Measurements from ENCODE around the gene SOX8.

Gene SOX8

DNA sequence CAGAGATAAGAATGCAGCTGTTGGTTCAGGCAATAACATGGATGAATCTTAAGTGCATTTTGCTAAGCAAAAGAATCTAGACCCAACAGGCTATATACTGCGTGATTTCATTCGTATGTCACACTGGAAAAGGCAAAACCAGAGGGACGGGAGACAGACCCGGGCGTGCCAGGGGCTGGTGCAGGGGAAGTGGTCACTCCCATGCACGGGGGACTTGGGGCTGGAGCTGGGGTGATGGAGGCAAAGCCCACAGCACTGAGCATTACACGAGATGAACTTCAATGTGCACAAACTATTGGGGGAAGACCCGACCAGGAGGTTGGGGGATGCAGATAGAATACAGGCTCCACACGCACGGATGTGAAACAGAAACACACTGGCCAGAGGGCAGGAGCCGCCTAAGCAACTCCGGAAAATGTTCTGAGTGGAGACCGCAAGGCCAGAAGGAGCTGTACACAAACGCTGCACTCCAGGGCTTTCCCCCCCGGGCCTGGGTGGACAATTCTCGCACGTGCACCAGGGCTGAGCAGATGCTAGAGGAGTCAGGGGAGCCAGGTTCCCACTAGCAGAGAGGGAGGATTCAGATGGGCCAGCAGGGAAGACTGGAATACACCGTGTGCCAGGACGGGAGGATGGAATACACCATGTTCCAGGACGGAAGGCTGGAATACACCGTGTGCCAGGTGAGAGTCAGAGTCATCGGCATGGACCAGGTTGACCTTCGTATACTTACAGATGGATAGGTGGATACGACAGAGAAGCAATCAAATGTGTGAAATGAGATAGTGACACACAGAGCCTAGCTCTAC lies 22.1 kb upstream of the SOX8 start:
- DNase-seq, result no peak

DNA sequence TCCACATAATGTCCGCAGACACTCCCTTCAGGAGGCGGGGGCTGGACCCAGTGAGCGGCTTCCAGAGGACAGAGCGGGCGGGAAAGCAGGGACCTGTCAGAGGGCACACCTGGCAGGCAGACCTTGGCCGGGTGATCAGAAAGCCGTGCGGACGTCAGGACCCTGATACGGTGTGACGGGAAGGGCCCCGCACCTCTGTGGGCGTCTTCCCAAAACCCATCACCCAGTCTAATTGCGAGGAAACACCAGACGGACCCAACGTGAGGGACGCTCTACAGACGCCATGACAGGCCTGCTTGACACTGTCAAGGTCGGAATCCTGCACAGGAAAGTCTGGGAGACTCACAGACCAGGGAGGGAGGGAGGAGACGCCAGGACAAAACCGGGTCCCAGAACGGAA lies 19.2 kb upstream of the SOX8 start:
- DNase-seq, result no peak

DNA sequence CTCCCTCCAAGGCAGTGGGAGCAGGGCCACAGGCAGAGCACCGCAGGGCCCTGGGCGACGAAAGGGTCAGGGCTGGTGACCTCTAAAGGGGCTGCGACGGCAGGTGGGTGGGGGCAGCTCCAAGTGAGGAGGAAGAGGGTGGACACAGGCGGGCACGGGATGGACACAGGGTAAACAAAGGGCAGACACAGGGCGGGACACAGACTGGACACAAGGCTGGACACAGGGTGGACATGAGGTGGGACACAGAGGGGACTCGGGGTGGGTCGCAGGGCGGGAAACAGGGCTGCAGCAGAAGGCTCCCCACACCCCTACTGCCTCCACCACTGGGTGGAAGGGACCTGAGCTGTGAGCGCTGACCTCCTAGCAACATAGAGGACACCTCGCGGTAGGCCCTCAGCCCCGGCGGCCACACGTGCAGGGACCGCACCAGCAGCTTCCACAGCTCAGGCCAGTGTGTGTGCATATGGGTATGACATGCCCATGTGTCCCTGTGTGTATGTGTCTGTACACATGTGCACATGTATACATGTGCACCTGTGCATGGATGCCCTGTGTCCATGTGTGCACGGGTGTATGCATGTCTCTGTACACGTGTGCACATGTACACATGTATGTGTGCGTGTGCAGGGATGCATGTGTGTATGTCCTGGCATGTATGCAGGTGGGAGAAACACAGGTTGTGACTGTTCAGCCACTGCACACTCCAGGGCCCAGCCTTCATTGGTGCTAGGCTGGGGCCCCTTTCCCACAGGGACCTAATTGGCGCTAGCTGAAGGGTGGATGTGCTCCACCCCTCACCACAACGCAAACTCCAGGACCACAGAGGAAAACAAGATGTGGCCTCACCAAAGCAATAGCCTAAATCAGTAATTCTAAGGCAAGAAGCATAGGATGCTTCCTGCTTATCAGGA lies 18.4 kb upstream of the SOX8 start:
- DNase-seq, result no peak

DNA sequence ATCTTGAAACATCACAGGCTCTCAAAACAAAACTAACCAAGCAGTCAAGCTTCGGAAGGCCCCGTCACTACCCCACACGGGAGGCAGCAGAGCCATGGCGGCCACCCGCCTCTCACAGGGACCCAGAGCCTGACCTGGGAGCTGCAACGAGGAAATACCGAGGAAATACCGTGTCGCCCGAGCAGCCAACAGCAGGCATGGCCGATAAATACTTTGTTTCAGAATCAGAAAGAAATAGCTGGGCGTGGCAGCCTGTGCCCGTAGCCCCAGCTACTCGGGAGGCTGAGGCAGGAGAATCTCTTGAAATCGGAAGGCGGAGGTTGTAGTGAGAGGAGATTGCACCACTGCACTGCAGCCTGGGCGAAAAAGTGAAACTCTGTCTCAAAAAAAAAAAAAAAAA lies 17.7 kb upstream of the SOX8 start:
- no peak for DNase-seq

DNA sequence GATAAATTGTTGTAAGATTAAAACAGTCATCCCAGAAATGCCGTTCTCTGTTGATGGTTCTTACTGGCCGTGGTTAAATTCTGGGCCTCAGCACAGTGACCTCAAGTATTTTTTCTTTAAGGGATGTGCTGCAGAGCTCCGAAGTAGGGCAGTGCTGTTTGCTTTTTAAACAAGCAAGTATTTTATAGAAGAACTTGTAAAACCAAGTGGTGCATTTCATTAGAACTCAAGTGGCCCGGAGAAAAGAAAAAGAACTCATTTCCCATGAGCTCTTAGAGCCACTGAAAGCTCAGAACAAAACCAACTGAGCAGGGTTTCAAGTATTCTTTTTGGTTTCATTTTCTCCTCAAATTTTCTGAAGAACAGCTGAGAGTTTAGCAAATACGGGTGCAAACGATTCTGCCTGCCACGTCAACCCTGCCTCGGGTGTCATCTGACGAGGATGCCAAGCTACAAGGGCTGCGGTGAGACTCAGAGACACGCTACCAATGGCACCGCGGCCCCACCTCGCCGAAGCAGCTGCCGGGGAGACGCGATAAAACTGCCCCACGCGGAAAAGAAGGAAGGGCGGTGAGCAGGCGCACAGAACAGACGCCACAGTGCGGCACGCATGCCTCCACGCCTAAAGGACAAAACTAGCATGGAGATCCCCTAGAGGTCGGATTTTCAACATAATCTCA lies 17.1 kb upstream of the SOX8 start:
- DNase-seq, result no peak

DNA sequence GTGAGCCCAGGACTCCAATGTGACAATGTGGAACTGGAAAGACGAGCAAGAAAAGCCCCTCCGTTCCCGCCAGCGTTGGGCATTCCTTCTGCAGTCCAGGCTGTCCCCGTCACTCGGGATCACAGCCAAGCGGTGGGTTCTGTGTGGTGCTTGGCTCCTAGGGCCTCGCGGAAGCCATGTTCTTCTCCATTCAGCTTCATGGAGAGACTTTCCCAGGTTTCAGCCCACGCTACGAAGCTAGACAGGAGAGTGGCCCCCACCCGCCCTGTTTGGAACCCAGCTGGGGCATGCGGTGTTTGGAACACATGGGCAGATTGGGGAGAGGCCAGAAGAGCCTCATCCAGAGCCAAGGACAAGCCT lies 16.6 kb upstream of the SOX8 start:
- no peak for DNase-seq

DNA sequence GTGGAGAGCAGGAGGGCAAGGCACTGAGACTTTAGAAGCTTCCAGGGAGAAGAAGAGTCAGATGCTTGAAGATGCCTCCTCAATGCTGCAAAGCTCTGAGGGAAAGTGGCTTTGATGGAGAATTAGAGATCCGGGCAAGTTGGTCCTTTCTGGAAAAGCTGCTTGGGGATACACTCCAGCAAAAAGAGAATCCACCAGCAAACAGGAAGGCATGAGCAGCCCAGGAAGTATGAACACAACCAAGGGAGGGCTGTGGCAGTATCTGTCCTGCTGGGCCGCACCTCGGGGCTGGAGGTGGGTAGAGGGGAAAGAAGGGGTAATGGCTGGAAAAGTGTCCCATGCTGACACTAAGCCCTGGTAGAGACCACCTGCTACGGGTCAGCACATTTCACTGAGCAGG lies 16.1 kb upstream of the SOX8 start:
- no peak for DNase-seq

DNA sequence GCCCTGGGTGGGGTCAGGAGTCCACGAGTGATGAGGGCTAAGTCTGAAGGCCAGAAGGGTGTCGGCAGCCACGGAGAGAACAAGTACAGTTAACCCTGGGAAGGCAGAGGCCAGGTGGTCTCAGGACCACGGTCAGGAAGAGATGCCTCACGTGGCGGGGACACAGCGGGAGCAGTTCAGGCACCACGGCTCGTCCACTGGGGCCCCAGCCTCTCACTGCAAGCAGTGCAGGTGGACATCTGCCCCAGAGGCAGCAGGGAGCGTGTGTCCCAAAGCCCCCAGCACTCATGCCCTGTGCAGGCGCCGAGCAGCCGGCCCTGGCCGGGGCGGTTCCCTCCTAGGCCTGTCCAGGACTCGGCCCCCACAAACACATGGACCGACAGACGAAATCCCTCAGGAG lies 15.5 kb upstream of the SOX8 start:
- DNase-seq, result no peak

DNA sequence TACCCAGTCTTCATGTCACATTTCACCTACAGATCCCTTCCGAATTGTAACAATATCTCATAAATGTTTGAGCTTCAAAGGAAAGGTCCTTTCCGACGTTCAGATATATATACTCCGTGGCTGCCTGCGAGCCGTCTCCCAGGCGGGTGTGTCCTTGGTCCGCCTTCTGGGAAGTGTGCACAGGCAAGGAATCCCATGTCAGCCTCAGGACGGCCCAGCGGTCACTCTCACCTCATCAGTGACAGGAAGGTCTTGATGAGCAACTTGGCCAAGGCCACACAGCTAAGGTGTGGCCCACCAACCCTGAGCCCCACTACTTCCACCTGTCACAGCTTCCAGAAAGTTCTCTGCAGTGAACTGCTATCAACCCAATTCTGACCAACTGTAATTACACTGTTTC lies 15.1 kb upstream of the SOX8 start:
- DNase-seq, result no peak

DNA sequence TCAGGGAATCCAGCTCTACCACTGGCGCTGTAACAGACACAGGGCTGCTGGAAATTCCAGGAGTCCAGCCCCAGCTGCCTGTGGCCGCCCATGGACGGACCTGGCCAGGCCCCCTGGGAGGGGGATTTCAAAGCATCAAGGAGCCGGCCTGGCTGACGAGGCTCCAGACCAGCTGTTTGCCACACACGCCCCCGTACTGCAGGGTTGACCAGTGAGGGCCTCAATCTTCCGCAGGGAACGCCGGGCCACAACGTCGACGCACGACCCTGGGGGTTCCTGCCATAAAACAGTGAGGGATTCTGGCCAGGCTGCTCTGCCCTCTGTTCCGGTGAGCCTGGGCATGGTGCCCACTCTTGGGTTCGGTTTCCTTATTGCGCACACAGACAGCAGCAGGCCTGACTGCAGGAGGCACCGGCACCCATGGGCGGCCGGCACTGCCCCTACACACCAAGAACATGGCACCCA lies 14.5 kb upstream of the SOX8 start:
- DNase-seq, result no peak

DNA sequence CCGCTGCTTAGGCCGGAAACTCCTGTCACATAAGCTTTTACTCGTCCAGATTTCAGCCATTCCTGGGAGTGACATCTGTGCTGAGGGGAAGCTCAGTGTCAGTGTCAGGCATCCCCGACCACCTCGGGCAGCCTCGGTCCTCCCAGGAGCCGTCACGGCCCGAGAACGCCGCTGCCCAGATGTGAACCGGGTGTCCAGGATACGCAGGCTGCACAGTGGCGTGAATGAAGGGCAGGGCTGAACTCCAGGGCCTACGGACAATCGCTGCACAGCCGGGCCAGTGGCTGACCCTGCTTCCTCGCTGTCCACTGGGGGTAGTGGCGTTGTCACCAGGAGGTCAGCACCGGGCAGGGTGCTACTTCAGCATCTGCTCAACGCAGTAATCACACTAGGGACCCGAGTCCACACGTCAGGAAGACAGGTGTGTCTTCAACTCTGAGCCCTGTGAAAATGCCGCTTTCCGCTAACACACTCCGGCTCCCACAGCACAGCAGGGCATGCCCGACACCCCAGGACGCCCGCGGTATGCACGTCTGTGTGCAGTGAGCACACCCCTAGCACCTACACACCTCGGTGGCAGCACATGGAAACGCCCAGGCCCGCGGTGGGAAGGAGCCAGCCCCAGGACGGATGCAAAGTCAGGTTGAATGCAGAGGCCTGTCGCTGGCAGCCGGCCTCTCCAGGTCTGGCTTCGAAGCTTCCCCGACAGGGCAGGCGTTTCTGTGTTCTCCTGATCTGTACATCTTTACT lies 13.8 kb upstream of the SOX8 start:
- no peak for DNase-seq

DNA sequence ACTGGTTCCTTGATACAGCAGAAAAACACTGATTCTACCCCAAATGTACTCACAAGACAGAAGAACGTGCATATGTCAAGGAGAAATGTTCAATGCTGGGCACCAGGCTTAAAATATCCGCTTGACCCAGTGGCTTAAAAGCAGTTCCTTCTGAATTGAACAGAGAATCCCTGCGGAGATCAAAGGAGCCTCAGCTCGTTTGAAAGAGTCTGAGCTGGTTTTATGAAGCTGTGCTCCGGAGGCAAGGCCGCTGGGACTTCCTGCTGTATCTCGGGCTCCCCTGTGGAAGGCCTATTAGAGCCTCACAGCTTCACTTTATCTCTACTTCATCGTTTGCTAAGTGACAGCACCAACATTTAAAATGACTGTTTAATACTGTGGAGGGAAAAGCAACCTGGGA lies 12.9 kb upstream of the SOX8 start:
- no peak for DNase-seq

DNA sequence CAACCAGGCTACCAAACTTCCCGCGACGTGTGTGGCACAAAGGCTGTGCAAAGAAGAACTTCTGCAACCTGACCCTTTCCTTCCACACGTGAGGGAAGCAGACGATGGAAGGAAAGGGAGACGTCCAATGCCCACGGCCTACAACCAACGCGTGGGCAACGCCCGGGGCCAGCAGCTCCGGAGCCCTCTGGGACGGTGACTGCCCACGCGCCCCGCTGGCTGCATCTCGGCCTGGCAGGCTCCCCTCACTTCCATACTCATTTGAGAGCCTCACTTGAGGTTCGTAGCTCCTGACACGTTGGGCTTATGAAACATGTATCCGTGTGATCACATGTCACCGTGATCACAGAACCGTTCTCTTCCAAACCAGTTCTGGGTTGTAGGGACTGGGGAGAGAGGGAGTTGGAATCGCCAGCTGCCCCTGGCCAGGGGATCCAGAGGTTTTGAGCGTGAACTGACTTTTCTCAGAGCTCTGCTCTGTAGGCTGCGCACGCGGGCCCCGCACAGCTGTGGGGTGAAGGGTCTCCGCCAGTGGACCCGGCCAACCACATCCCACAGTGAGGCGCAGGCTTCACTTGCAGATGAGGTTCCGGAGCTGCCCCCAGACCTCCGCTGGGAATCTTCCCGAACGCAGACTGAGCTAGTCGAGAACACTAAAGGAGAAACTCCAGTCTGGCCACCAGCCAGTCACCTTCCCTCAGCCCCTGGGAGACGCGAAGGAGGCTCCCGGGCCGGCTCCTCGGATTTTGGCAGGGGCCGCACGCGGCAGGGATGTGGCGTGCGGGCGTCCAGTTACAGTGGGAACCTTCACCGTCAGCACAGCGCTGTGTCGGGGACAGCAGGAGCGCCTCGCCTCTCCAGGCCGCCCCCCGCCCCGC lies 11.8 kb upstream of the SOX8 start:
- no peak for DNase-seq

DNA sequence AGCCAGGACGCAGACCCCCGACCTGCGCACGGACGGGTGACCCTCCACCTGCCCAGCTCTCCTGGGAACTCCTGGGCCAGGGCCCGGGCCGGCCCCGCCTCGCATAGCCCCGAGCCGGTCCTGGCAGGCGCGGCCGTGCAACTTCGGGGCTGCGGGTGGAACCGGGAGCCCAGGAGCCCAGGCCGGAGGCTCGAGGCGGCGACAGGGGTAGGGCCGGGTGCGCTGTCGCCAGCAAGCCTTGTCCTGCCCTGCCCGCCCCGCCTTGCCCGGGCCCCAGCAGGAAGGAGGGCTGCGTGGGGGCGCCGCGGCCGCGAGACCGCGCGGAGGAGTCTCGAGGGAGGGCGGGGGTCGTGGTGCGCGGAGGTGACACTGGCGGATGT lies 11.2 kb upstream of the SOX8 start:
- no peak for DNase-seq

DNA sequence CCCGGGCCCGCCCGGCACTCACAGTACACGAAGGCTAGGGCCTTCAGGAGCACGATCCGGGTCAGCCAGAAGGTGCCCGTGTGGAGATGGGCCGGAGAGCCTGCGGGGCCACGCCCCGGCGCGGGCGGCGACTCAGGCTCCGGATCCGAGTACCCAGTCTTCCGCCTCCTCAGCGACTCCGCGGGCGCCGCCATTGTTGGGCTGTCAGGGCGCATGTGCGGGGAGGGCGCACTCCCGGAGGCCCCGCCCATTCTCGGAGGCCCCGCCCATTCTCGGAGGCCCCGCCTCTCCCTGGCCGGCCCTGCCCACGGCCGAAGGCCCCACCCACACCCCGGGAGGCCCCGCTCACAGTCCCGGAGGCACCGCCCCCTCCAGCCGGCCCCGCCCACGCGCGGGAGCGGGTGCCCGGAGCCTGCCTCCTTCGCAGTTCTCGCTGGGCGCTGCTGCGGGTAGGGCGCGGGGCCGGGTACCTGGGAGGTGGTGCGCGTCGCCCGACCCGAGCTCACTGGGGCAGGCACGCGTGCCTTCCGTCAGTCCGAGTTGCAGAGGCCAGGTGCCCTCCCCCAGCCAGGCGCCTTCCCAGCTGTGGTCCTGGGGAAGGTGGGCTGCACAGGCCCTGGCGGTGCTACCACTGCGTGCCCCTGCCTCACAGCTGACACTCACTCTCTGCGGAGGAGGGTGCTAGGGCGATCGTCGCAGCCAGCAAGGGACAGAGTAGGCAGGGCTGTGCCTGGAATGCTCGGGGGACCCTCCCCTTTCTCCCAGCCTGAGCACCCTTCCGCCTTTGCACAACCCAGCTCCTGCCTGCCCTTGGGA lies 10.6 kb upstream of the SOX8 start, which contains the start of gene LMF1:
Gene LMF1 (minus strand): TSS at position 219 of the 816 bp plus-strand sequence. CDS start 4 bp downstream, at position 215.
- DNase-seq, result peak; percentile 86

DNA sequence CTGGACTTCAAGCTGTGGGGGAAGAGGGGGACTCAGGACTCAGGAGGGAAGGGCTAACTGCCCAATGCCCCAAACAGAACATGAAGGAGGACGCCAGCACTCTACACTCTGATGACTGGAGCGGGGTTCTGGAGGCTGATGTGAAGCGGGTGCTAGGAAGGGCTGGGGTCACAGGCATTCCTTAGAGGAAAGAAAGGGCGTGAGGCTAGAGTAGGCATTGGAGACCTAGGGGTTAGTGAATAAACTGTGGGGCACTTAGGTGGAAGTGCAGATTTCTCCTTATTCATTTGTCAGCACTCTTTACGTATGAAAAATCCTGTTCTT lies 10.0 kb upstream of the SOX8 start:
- DNase-seq, result no peak

DNA sequence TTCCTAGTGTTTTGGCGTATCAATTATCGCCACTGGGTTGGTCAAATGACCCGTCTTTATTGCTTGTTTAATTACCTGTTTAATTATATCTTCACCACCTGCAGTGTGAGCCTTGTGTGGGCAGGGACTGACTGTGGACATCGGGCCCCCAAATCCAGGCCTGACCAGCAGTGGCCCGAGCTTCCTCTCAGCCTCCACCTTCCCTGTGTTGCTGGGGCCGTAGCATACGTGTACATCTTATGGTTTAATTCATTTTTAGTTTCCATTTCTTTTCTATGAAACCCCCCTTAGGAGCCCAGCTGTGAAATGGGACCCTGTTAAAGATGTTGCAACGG lies 9.6 kb upstream of the SOX8 start:
- DNase-seq, result no peak

DNA sequence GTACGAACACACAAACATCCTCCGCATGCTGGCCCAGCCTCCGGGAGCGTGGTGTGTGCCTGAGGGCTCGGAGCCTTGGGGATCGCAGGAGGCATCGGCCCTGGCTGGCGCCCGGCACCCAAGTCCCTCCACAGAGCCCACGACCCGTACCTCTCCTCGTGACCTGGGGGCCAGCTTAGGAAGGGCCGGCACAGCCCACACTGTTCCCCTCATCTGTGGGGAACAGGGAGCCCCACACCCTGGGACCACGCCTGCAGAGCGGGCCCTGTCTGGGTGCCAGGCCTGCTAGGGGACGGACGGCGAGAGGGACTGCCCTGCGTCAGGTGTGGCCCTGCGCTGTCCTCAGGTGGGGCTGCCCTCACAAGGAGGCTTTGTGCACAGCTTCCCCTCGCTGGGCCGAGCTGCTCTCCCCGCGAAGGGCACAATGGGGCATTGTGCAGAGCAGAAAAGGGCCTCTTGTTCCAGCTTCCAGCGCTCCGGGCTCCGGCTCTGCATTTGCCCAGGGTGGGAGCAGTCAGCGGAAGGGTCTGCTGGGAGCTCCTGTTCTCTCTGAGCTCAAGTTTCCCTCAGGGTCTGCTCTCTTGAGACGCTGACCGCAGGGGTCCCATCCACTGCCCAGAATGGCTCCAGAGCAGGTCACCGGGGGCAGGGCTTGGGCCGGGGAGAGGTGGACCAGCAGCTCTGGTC lies 9.1 kb upstream of the SOX8 start:
- no peak for DNase-seq

DNA sequence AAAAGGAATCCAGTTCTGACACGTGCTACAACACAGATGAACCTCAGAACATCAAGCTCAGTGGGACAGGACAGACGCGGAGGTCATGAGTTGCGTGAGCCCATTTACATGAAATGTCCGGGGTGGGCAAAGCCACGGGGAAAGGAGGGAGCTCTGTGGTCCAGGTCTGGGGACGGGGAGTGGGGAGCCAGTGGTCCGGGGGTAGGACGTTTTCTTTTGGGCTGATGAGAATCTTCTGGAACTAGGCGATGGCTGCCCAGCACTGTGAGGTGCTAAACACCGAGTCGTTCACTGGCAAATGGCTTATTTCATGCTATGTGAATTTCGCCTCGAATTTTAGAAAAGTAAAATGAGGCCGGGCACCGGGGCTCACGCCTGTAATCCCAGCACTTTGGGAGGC lies 8.2 kb upstream of the SOX8 start:
- no peak for DNase-seq

DNA sequence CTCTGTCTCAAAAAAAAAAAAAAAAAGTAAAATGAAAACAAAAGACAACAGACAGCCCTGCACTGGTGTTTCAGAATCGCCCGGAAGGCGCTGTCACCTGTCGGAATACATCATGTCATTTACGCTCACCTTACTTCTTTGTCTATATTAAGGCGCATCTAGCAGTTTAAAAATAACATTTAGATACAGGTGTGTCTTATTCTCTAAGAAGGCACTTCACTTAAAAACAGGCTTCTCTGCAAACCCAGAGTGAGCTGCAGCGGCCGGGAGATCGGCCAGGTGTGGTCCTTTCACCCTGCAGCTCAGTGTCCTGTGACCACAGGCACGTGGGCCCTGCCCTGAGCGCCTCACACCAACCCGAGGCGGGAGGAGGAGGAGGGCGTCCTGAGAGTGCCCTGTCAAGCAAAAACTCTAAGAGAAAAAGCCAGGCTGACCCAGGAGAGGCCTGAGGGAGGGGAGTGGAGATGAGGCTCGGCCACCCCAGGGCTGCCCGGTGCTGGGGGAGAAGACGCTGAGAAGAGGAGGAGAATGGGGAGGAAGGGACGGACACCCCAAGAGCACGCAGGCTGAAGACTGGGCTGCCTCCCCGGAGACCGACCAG lies 7.5 kb upstream of the SOX8 start:
- no peak for DNase-seq

Measured in NCI-H345 (cell line).